NK-92 (cell line): ENCODE data around the gene BRD4.
"Not testable (repeated sequence)": the region's sequence is repeated elsewhere in the genome, so short reads cannot be mapped to it uniquely, and the experiment has no call there.

Experiments used
- DNase-seq: peaks from one replicate; lab custom pipeline; 2025; ENCODE audit not compliant: unreplicated experiment; lab: John Stamatoyannopoulos, UW

The BRD4 gene

DNA sequence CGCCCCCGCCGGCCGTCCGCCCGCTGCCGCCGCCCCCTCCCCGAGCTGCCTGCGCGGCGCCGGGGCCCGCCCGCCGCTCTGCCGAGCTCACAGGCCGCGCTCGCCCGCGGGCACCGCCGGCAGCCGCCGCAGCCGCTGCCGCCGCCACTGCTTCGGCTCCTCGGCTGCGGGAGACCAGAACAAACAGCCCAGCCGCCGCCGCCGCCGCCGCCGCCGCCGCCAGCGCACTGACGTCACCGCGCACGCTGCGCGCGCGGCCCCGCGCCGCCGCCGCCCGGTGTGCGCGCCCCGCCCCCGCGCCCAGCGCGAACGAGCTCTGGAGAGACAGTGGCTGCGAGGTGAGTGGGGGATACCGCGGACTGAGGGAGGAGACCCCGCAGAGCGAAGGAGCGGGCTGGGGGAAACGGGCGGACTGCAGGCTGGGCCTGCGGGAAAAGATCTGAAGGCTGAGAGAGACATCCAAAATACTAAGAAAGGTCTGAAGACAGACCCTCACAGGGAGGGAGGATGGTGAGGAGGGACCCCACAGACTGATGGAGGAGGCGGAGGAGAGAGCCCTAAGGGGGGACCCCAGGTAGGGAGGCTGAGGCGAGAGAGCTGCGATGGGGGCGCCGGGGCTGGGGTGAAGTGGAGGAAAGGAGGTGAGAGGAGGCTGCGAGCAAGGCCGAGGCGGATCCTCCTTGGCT lies at the start of gene BRD4:
BRD4 (minus strand) TSS at position 229 of the 686 bp plus-strand sequence. CDS start 59,440 bp downstream, outside the sequence.
- no peak for DNase-seq

GRCh38 chr19:15381864-15382263 lies 49.5 kb upstream of the BRD4 start:
- no peak for DNase-seq

DNA sequence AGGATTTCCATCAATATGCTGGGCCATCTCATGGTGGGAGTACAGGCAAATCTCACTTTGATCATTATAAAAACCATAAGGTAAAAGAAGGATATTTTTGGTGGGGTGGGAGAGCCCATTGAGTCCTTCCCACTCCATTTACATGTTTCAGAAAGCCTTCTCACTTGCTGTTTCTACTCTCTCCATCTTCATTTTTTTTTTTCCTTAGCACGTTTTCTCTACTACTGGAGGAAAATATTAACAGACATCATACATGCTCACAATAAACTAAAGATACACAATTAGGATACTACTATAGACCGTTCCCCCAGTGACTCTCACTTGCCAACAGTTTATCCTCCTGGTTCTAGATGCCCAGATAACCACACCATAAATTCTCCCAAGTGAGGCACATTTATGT lies 49.1 kb upstream of the BRD4 start:
- DNase-seq, result no peak

GRCh38 chr19:15379999-15380647 lies 47.8 kb upstream of the BRD4 start:
- no peak for DNase-seq

DNA sequence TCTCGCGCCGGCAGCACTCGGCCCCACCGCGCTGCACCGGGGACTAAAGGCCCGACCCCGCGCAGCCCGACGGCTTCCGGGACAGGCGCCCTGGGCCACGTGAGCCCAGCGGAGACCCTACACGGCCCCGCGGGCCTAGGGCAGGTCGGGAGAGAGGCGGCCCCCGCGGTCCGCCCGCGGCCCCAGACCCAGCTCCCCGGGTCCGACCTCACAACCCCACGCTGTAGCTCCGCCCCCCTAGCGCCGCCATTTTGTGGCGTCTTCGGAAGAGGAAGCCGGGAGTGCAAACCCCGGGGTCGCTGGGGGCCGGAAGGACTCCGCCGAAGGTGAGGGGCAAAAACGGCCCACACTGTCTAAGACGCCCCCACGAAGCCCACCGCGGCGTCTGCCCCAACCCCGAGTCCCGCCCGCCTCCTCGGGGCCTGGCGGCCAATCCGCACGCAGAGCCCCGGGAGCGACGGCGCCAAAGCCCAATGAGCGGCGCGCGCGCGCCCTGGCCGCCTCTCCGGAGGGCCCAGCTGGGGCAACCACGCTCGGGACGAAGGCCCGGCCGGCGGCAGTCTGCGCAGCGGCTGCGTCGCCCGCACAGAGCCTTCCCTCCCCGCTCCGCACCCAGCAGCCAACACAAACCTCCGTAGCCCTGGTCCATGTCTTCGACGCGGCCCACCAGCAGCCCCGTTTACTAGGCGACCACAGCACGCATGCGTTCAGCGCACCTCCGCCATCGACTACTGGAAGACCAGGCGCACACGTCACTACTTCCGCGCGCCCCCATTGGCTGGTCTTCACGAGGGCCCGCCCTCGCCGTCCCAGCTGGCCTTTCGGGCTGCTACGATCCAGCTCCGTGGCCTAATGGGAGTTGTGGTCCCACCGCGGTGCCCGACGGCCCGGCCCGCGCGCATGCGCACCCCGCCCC lies 47.0 kb upstream of the BRD4 start, which contains the start of gene AKAP8:
AKAP8 (minus strand) TSS at position 705 of the 916 bp plus-strand sequence; CDS start at position 649, 56 bp downstream.
- peak; percentile 92 for DNase-seq

- no peak for DNase-seq
Observed at GRCh38 chr19:15378534-15379082, 46.3 kb upstream of the BRD4 start.

- no peak for DNase-seq
Observed at GRCh38 chr19:15374796-15375440, 42.6 kb upstream of the BRD4 start.

DNA sequence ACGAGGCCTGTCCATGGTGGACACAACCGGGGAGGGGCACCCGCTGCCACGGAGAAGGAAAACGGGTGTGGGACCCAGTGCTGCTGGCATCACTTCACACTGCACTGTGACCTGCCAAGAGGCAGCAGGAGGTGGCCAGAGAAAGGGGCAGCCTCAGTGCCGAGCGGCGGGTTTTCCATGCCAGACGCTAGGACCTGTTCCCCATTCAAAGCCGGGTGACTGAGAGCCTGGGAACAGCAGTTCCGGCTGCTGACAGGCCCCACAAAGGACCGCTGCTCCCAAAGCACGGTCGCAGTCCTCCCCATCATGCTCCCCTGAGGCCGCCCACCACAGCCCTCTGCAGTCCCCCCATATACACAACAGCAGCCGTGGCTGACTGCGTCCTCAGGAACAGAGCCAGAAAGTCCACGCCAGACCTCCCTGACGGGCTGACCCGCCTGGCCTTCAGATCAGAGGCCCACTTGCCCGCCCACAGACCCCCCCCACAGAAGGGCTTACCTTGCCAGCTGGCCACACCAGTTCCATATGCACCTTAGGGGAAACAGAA lies 41.8 kb upstream of the BRD4 start:
- no peak for DNase-seq

DNA sequence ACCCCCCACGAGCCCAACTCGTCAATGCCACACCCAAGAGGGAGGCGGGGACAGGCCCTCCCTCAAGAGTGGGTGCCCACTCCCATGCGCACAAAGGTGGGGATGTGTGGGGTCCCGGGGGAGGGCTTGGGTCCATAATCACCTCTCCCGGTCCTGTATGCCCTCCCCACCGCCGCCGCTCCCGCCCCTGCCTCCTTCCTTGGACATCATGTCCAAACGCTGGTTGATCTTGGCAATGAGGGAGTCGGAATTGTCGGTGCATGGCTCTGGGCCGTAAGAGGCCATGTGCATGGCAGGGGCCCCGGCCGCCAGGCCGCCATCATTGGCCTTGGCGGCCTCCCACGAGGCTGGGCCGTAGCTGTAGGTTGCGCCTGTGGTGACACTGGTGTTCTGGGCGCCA lies 41.3 kb upstream of the BRD4 start:
- no peak for DNase-seq

DNA sequence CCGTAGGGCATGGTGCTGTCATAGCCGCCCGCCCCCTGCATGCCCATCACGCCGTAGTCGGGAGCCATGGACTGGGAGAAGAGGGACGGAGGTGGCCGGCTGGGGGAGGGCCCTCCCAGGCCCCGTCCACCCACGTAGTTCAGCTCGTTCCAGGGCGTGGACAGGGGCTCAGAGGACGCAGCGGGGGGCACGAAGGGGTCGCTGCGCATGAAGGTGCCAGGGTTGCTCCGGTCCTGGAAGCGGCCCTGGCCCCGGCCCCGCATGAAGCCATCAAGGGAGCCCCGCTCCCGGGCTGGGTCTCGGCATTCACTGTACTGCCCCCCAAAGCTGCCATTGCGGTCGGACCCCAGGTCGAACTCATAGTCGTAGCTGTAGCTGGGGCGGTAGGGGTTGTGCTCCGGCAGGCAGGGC lies 40.6 kb upstream of the BRD4 start:
- DNase-seq, result no peak

GRCh38 chr19:15372470-15372869 lies 40.1 kb upstream of the BRD4 start:
- no peak for DNase-seq

GRCh38 chr19:15371786-15372380 lies 39.5 kb upstream of the BRD4 start:
- DNase-seq, result no peak

- no peak for DNase-seq
Observed at GRCh38 chr19:15371119-15371518, 38.8 kb upstream of the BRD4 start.

- no peak for DNase-seq
Observed at GRCh38 chr19:15369594-15369891, 37.2 kb upstream of the BRD4 start.

GRCh38 chr19:15368798-15369593 lies 36.7 kb upstream of the BRD4 start:
- DNase-seq, result no peak

- no peak for DNase-seq
Observed at GRCh38 chr19:15368051-15368632, 35.8 kb upstream of the BRD4 start.

GRCh38 chr19:15367439-15367838 lies 35.1 kb upstream of the BRD4 start:
- no peak for DNase-seq

DNA sequence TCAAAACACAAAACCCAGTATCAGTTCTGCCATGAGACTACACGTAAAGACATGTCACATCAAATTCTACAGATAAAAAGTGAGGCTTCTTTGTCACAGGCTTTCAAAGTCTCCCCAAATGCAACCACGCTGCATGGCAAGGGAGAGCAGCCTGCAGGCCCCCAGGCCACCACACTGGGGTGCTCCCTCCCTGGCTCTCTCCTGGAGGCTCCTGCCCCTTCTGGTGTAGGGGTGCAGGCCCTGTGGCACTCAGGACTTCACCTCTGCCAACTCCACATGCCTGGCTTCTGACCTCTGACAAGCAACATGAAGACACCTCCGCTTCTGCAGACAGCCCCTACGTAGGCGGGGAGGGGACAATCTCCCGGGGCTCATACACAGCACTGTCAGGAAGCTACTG lies 32.9 kb upstream of the BRD4 start:
- DNase-seq, result no peak

- not testable (repeated sequence) for DNase-seq
Observed at GRCh38 chr19:15363791-15364190, 31.5 kb upstream of the BRD4 start.
